SW480 (cell line): Measurements from ENCODE around the gene EHD1.

Experiments used
- DNase-seq: peaks from one replicate; pipeline ENCODE4 v3.0.0-alpha.2; 2016; ENCODE audit warnings: low spot score

EHD1 gene

DNA sequence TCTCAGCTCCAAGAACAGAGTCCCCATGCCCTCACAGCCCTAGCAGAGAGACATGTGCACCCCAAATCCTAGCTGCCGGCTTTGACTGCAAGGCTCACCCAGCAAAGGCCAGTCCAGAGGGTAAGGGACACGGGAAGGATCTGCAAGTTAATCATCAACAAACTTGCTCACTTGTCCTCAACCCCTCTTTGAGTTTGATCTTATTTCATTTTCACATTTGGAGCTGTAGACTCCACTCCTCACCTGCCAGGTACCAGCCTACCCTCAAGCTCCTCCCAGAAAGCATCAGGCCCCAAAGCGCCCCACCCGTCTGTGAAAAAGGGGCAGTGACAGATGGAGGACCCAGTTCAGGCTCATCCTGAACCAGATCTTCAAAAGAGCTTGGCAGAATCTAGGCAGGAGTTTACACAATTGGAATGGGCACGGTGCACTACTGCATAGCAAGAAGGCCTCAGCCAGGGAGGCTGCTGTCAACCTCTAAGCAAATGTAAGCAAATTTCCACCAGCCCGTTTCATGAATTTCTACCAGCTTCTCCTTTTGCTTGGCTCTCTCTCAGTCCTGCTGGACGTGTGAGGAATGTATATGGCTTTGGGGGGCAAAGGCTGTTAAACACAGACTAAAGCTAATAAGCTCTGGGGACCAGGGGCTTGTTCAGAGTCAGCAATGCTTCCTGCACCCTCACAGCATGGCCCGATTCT lies 5.5 kb downstream of the EHD1 start:
- DNase-seq = no peak

DNA sequence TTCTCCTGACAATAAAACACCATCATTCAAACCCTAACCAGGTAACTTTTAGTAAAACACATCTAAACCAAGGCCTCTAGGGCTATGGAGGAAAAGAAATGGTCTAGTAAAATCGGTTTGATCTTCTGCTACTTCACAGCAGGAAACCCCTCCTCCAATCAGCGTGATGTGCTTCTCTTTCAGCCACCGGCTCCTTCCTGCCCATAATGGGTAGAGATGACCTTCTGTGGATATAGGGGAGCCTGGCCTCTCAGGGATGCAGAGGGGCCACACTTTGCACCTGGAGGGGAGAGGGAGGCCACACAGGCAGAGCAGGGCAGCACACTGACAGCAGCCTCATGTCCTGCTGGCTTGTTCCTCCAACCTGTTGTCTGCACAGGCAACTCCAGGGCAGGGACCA lies 6.9 kb downstream of the EHD1 start:
- no peak for DNase-seq

DNA sequence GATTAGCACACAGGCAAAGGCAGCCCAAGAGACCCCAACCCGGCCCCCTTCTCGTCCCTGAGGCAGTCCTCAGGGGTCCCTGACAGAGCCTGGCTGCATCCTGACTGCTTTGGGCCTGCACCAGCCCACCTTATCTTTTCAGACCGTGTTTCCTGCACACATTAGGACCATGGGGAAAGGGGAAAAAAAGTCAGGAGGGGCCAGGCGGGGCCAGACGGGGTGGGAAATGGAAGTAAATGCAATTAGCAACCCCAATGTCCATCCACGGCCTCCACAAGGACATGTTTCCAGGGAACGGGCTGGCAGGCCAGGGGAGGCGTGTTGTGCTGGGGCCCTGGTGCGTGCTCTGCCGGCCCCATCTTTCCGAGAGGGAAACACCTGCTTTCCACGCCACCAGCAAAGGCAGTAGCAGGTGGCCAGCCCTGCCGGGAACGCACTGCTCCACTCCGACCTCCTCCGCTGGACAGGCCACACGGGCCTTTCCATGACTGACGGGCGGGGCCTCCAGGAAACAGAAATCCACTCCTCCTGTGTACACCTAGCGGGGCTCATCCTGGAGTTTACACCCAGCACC lies 7.4 kb downstream of the EHD1 start:
- DNase-seq = no peak

DNA sequence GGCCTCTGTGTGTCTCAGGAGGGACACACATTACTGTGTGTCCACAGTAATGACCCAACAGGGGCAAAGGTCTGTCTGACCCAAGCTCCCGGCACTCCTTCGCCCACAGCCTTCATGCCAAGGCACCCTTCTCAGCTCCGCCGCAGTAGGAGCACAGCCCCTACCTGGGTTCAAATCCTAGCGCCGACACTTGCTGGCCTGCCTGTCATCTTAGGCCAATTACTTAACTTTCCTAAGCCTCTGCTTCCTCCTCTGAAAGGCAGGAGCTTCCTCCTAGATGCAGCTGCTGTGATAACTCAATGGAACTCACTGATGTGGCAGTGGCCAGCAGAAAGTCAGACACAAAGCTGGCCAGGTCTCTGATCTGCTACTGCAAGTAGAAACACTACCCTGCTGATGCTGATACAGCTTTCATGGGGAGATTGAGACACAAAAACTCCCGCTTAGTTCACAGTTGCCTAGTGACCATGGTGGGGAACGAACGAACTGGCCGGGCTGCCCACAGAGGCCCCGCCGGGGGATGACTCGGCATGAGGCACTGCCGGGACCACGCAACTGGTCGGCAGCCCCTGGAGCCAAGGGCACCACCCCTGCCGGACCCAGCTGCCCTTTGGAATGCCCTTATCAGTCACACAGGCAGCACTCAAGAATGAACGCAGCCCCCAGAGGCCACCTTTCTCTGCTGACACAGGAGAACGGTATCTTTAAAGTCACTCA lies 8.1 kb downstream of the EHD1 start:
- no peak for DNase-seq

DNA sequence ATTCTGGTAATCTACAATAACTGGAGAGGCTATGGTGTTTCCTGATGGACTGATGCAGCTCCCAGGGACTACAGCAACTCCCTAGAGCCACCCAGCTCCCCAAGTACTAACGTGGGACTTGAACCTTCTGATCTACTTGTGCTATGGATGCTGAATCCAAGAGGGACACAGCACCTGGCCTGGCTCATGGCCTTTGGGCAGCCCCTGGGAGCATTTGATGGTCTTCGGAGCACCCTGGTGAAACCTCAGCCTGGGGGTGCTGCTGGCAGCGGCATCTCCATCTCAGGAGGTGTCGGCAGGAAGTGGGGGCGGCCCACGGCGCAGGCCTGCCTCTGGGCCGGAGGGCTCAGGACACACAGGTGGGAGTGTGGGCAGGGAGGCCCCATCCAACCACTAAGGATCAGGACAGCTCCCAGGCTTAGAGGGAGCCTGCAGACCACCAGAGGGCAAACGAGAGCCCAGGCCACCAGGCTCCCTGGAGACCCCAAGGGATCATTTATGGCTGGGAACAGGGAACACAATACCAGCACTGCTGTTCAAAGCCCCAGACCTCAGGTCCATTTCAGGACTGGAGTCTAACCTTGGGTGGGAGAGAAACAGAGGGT lies 8.7 kb downstream of the EHD1 start:
- no peak for DNase-seq

DNA sequence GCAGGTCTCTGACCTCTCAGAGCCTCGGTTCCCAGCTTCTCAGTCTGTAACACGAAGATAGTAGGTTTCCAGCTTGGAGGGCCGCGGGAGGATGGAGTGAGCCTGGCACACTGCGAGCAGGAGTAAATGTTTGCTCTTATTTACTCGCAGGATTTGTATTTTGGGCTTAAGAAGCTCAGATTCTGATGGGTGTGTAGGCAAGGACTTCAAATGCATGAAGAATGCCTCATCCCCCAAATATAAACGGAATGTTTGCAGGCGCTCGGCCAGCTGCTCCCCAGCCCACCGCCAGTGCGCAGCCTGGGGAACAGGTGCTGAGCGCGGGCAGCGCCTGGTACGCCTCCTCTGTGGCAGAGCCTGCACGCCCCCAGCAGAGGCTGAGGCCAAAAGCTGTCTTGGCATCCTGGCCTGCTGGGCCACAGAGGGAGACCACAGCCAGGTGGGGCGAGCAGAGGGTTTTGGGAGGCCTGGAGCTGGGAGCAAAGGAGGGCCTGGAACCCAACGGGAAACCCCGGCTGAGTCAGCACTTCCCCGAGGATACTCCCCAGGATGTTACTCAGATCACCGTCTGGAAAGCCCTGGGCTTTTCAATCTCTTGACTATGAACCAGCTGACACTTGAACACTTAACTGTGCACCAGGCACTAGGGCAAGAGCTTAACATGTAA lies 9.4 kb downstream of the EHD1 start:
- DNase-seq = no peak

DNA sequence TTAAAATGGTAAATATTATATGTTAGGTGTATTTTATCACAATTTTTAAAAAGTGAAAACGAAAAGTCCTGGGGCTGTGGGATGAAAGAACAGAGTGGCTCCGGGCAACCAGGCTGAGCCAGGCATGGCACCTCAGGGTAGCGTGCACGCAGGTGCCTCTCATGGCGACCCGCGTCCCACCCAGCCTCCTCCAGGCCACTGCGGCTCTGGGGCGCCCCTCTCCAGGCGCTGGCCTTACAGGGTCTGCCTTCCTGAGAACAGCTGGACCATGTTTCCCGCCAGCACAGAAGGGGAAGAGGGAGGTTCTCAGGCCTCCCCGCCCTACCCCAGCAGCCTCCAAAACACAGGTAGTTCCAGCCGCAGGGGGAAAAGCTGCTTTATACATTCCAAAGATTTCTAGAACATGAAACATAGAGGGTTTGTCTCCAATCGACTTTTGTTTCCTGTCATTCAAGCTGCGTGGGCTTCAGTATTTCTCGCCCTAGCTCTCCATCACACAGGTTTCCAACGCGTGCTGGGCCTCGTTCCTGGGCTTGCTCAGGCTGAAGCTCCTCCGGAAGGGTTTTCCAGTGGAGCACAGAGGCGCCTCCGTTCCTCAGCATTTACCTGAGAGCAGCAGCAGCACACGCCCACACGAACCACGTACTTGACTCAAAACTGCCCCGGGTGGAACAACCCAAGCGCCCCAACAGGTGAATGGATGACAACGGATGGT lies 10.5 kb downstream of the EHD1 start:
- DNase-seq = peak; percentile 75

DNA sequence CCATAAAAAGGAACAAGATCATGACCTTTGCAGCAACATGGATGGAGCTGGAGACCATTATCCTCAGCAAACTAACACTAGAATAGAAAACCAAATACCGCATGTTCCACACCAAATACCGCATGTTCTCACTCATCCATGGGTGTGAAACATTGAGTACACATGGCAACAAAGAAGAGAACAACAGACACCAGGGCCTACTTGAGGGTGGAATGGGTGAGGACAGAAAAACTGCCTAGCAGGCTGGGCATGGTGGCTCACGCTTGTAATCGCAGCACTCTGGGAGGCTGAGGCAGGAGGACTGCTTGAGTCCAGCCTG lies 12.3 kb downstream of the EHD1 start:
- no peak for DNase-seq

DNA sequence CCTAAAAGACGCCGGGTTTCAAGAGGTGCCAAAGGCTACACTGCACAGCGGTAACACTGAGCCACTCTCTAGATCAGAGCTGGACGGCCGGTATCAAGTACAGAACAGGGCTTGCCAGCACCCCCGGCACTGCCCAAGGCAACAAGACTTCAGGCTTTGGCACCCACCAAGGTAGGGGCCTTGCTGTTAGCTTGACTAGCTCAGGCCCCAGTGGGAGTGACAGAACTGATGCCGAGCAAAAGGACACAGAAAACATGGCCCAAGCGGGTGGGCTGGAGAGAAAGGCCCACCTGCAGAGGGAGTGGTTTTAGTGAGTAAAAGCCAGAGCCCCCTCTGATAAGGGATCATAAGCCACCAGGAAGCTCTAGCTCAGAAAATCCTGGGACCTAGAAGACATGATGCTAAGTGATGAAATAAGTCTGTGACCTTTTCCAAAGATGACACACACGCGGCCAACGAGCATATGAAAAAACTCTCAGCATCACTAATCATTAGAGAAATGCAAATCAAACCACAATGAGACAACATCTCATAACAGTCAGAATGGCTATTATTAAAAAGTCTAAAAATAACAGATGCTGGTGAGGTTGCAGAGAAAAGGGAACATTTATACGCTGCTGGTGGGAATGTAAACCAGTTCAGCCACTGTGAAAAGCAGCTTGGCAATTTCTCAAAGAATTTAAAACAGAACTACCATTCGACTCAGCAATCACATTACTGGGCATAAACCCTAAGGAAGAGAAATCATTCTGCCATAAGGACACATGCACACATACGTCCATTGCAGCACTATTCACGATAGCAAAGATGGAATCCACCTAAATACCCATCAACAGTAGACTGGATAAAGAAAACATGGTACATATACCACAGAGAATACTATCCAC lies 12.9 kb downstream of the EHD1 start:
- no peak for DNase-seq

DNA sequence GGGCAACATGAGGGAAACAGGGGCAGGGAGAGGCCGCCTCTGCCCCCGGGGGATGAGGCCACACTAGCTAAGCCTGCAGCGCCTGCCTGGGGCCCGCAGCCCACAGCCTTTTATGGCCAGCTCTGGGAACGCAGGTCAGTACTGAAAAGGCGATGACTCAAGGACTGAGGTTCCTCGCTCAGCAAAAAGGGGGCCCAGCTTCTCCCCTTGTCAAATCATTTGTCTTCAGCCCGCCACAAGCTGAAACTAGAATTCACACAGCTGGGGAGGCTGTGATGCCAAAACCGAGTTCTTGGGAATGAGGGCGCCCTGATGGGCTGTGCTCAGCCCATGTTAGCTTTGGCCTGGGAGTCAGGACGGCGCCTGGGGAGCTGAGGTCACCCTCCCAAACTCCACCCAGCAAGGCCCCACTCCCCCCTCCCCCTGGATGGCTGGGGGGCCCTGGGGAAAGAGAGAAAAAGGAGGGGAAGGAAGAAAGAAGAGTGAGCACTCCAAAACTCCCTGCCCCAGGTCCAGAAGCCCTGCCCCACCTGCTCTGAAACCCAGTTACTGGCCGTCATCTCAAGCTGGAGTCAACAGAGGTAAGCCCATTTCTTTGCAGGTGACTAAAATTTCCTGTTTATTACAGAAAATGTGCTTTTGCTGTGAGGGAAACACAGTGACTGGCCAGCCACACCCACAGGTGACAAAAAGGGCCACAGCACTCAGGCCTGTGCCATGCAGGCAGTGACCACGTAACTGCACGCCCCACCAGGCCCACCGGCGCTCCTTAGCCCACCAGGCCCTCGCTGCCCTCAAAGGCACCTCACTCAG lies 13.7 kb downstream of the EHD1 start:
- DNase-seq = no peak

DNA sequence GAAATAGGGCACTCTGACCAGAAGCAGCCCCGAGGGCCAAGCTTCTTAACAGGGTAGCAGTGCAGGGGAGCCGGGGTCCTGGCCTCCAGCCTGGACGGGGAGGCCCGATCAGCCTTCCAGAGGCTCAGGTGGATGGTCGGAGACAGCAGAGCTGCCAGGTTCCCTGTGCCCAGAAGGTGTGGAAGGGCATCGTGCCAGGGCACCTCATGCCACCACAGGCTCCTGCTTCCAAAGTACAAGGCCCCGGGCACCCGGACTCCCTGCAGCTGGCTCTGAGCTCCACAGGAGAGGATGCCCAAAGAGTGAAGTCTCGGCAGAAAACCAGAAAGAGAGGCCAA lies 14.3 kb downstream of the EHD1 start:
- DNase-seq = no peak

DNA sequence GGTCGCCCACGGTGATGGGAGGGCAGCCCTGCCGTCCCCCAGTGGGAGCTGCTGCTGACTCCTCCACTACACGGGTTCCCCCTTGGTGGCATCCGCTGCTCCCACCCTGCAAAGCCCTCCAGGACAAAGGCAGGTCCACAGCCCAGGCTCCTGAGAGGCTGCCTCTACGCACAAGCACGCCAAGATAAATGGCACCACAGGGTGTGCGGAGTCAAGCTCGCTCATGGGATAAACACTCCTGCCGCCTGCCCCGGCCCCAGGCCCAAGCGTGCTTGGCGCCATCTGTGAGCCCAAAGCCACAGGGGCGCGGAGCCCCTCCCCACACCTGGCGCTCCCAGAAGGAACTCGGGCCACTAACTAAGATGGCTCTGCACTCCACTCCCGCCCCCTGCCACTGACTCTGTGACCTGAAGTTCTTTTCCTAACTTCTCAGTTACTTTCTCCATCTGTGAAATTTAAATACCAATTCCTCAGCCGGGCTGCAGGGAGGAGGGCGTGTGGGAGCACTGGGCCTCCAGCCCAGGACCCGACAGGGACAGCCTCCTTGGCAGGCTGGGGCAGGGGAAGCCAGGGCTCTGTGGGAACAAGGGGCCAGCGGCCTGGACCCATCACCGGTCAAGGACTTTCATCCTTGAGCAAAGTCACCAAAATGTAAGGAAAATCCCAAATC lies 14.9 kb downstream of the EHD1 start:
- DNase-seq = no peak

DNA sequence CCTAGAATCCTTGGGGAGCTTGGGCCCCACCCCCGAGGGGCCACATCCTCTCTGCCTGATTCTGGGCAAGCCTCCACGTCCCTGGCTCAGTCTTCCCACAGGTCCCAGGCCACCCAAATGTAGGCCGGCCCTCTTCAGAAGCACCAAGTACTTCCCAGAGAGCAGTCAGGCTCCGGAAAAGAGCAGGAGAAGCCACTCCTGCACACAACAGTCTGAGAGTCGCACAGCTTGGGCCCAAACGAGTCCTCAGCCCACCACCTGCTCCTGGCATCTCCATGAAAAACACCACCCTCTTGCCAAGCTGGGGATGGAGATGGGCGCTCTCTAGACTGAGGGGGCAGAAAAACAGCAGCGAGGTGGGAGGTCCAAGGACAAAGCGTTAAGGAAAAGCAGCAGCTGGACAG lies 15.4 kb downstream of the EHD1 start:
- no peak for DNase-seq

DNA sequence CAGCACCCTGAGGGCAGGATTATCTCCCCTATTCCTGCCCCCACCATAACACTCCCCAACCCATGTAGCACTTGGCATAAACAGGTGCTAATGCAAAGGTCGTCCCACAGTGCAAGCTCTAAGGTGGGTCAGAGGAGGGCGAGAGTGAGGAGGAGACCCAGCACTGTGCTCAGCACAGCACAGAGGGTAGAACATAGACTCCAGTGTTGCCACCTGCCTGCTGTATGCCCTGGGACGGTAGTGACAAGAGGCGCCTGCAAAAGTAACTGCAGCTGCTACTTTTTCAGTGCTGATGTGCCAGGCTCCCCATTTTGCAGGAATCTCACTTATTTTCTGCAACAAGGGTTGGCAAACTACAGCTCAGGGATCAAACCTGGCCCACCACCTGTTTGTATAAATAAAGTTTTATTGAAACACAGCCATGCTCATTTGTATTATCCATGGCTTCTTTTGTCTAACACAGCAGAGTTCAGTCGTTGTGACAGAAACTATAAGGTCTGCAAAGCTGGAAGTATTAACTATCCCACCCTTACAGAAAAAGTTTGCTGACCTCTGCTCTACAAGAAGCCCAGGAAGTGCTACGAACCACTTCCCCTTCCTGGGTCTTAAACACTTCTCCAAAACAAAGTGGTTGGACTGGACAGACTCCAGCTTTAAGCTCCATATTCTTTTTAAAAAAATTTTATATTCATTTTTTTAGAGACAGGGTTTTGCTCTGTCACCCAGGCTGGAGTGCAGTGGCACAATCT lies 17.0 kb downstream of the EHD1 start:
- no peak for DNase-seq

DNA sequence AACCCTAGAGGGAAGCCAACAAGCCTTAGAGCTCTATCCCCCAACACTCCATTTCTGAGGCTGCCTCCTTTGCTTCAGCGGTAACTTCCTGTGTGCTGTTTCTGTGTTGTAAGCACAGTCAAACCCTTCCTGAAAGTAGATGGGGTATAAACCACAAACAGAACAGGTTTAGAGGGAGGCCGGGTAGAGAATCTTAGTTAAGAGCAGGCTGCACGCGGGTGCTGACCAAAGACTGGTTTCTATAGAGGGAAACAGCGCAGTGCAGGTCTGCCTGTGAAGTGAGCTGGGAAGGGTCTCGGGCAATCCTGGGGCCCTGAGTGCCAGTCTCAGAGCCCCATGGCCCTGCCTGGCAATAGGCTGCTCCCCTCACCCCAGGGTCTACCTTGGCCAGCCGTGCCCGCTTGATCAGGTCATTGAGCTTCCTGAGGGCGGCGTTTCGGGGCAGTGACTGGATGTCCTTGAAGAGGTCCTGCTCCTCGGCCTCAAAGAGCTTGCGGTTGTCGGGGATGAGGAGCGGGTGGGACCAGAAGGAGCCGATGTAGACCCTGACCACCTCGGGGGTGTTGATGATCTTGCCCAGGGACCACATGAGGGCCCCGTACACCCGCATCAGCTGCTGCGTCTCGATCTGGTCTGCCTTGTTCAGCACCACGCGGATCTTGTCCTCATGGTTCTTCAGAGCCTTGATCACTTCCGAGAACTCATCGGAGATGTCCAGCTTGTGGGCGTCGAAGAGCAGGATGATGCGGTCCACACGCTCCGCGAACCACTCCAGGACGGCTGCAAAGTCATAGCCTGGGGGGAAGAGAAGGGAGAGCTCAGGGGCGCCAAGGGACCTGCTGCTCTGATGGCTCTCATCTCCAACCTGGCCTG lies 18.6 kb downstream of the EHD1 start:
- DNase-seq = no peak

DNA sequence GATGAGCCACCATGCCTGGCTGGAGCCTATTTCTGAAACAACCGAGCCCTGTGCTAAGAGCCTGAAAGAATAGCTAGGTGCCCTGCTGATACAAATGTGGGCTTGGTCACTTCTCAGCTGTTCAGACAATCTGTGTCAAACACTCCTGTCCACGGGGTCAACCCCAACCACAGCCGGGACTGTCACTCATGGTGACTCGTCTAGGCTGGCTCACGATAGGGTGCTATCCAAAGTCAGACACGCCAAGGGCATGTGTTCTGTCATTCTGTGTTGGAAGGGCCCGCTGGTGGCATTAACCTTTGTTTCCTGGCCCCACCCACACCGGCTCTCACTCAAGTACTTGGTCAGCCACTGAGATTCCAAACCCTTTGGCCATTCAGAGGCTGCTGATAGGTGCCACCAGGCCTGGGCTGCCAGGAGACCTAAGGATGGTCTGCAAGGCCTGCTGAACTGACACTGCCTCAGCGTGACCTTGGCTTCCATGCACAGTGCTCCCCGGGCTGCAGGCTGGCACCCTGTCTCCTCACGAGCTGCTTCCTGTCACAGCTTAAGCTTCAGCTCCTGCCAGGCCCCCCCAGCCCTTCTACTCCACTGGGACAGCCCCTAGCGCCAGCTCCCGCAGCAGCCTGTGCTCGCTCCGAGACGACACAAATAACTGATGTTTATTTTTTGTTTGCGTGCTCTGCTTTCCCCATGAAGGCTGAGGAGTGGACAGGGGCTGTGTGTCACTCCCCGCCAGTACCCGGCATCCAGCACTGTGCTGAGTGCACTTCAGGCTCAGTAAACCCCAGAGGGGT lies 19.8 kb downstream of the EHD1 start:
- DNase-seq = no peak

DNA sequence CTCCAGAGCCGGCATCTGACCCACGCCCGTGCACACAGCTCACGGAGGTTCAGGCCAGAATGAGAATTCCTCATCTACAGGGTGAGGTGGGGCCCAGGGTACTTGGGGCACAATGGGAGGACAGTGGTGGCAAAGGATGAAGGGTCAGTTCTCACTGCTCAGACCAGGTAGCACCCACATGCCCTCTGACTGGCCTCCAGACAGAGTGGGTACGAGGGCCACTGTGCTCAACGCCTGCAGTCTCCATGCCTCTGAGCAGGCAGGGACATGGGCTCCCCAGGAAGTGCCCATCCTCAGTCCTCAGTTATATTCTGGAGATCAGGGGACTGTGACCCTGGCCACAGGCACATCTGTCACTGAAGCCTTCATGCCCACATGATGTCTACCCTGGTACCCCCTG lies 20.9 kb downstream of the EHD1 start:
- DNase-seq = no peak
